ENCODE results near the gene HOXB3.

HOXB3 gene

GRCh38 chr17:48571024-48571818 is 18.8 kb downstream of the HOXB3 start (continued):
- TF ChIP-seq, protein P1, sequence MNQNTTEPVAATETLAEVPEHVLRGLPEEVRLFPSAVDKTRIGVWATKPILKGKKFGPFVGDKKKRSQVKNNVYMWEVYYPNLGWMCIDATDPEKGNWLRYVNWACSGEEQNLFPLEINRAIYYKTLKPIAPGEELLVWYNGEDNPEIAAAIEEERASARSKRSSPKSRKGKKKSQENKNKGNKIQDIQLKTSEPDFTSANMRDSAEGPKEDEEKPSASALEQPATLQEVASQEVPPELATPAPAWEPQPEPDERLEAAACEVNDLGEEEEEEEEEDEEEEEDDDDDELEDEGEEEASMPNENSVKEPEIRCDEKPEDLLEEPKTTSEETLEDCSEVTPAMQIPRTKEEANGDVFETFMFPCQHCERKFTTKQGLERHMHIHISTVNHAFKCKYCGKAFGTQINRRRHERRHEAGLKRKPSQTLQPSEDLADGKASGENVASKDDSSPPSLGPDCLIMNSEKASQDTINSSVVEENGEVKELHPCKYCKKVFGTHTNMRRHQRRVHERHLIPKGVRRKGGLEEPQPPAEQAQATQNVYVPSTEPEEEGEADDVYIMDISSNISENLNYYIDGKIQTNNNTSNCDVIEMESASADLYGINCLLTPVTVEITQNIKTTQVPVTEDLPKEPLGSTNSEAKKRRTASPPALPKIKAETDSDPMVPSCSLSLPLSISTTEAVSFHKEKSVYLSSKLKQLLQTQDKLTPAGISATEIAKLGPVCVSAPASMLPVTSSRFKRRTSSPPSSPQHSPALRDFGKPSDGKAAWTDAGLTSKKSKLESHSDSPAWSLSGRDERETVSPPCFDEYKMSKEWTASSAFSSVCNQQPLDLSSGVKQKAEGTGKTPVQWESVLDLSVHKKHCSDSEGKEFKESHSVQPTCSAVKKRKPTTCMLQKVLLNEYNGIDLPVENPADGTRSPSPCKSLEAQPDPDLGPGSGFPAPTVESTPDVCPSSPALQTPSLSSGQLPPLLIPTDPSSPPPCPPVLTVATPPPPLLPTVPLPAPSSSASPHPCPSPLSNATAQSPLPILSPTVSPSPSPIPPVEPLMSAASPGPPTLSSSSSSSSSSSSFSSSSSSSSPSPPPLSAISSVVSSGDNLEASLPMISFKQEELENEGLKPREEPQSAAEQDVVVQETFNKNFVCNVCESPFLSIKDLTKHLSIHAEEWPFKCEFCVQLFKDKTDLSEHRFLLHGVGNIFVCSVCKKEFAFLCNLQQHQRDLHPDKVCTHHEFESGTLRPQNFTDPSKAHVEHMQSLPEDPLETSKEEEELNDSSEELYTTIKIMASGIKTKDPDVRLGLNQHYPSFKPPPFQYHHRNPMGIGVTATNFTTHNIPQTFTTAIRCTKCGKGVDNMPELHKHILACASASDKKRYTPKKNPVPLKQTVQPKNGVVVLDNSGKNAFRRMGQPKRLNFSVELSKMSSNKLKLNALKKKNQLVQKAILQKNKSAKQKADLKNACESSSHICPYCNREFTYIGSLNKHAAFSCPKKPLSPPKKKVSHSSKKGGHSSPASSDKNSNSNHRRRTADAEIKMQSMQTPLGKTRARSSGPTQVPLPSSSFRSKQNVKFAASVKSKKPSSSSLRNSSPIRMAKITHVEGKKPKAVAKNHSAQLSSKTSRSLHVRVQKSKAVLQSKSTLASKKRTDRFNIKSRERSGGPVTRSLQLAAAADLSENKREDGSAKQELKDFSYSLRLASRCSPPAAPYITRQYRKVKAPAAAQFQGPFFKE (tag by site-specific recombination; IDR thresholded peaks at IDR 0.05; ENCODE audit: borderline replicate concordance): no peak
- TF ChIP-seq PATZ1 (tag by site-specific recombination; IDR thresholded peaks at IDR 0.05) (peak; percentile 84), YY2 (tag by site-specific recombination; IDR thresholded peaks at IDR 0.05) (no peak), HOXD13 (CRISPR knock-in tag; IDR thresholded peaks at IDR 0.05; ENCODE audit: borderline replicate concordance) (no peak), ZNF521 (tag by site-specific recombination; IDR thresholded peaks at IDR 0.05) (no peak), ZNF549 (tag by site-specific recombination; IDR thresholded peaks at IDR 0.05) (no peak), ZNF10 (tag by site-specific recombination; IDR thresholded peaks at IDR 0.05) (0 out of 2 replicates have a peak, but pooled peaks have one; percentile 32), KLF1 (tag by site-specific recombination; IDR thresholded peaks at IDR 0.05) (no peak), ZNF670 (tag by site-specific recombination; IDR thresholded peaks at IDR 0.05; ENCODE audit: low read depth) (no peak), ZNF548 (tag by site-specific recombination; IDR thresholded peaks at IDR 0.05) (no peak), ZNF704 (tag by site-specific recombination; IDR thresholded peaks at IDR 0.05) (no peak), ZNF843 (tag by site-specific recombination; IDR thresholded peaks at IDR 0.05) (peak; percentile 95), ZSCAN16 (tag by site-specific recombination; IDR thresholded peaks at IDR 0.05) (no peak), ZNF544 (tag by site-specific recombination; IDR thresholded peaks at IDR 0.05) (no peak), ZNF626 (tag by site-specific recombination; IDR thresholded peaks at IDR 0.05) (no peak), EGR2 (tag by site-specific recombination; IDR thresholded peaks at IDR 0.05; ENCODE audit: low read depth) (no peak), KLF7 (tag by site-specific recombination; IDR thresholded peaks at IDR 0.05; ENCODE audit: borderline replicate concordance) (peak; percentile 52; the same call in 1 of the 2 replicates), ZNF776 (tag by site-specific recombination; IDR thresholded peaks at IDR 0.05; ENCODE audit: borderline replicate concordance) (no peak), SP7 (tag by site-specific recombination; IDR thresholded peaks at IDR 0.05) (peak; percentile 81), SCRT2 (tag by site-specific recombination; IDR thresholded peaks at IDR 0.05) (no peak), ZNF341 (tag by site-specific recombination; IDR thresholded peaks at IDR 0.05; ENCODE audit: low read depth) (peak; percentile 94), ZBTB1 (tag by site-specific recombination; IDR thresholded peaks at IDR 0.05) (no peak), ZFP37 (tag by site-specific recombination; IDR thresholded peaks at IDR 0.05) (no peak; the same call in 1 of the 2 replicates), ZNF596 (tag by site-specific recombination; IDR thresholded peaks at IDR 0.05) (peak; percentile 82), ZNF211 (tag by site-specific recombination; IDR thresholded peaks at IDR 0.05; ENCODE audit: low read depth) (no peak), ZNF248 (tag by site-specific recombination; IDR thresholded peaks at IDR 0.05) (no peak), ZBTB7A (tag by site-specific recombination; IDR thresholded peaks at IDR 0.05; ENCODE audit: low read depth) (no peak)
- TF ChIP-seq, protein P2, sequence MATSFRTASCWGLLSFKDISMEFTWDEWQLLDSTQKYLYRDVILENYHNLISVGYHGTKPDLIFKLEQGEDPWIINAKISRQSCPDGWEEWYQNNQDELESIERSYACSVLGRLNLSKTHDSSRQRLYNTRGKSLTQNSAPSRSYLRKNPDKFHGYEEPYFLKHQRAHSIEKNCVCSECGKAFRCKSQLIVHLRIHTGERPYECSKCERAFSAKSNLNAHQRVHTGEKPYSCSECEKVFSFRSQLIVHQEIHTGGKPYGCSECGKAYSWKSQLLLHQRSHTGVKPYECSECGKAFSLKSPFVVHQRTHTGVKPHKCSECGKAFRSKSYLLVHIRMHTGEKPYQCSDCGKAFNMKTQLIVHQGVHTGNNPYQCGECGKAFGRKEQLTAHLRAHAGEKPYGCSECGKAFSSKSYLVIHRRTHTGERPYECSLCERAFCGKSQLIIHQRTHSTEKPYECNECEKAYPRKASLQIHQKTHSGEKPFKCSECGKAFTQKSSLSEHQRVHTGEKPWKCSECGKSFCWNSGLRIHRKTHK (tag by site-specific recombination; IDR thresholded peaks at IDR 0.05): no peak
- TF ChIP-seq, protein P3, sequence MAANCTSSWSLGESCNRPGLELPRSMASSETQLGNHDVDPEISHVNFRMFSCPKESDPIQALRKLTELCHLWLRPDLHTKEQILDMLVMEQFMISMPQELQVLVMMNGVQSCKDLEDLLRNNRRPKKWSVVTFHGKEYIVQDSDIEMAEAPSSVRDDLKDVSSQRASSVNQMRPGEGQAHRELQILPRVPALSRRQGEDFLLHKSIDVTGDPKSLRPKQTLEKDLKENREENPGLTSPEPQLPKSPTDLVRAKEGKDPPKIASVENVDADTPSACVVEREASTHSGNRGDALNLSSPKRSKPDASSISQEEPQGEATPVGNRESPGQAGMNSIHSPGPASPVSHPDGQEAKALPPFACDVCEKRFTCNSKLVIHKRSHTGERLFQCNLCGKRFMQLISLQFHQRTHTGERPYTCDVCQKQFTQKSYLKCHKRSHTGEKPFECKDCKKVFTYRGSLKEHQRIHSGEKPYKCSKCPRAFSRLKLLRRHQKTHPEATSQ (tag by site-specific recombination; IDR thresholded peaks at IDR 0.05): no peak

Data from HEK293 (cell line).